GM13977 (cell line): Measurements from ENCODE around the gene NECAB3.
"Not testable (repeated sequence)": the region's sequence is repeated elsewhere in the genome, so short reads cannot be mapped to it uniquely, and the experiment has no call there.

Experiments used
- DNase-seq: peaks from one replicate; pipeline ENCODE4 v3.0.0; 2012; ENCODE audit warnings: low spot score
- CTCF ChIP-seq: IDR thresholded peaks from 2 replicates; pipeline ENCODE4 v1.5.1; 2012; ENCODE audit warnings: mild to moderate bottlenecking, control low read depth; ENCODE audit not compliant: insufficient read depth; ENCODE audit errors: extremely low read depth, missing control alignments
- in situ Hi-C: fragments of 300-500 bp; cut with MboI; formaldehyde crosslinking; loops from one replicate; pipeline ENCODE4 v1.12.0; 2022; ENCODE audit warnings: low sequenced_read_pairs, low pct_unique_long_range_greater_than_20kb, mixed read lengths, inconsistent platforms; ENCODE audit not compliant: unreplicated experiment

NECAB3 gene

GRCh38 chr20:33704197-33704924, 30.1 kb upstream of the NECAB3 start:
- TF ChIP-seq CTCF = no peak
- in situ Hi-C loops = no loop called here
- no peak for DNase-seq

GRCh38 chr20:33703498-33704137, 29.4 kb upstream of the NECAB3 start:
- in situ Hi-C loops = no loop called here
- TF ChIP-seq CTCF = no peak
- no peak for DNase-seq

GRCh38 chr20:33702861-33703260, 28.6 kb upstream of the NECAB3 start:
- TF ChIP-seq CTCF = no peak
- in situ Hi-C loops = no loop called here
- no peak for DNase-seq

GRCh38 chr20:33701629-33702450, 27.6 kb upstream of the NECAB3 start:
- no peak for DNase-seq
- in situ Hi-C loops = no loop called here

GRCh38 chr20:33700696-33701441, 26.6 kb upstream of the NECAB3 start:
- DNase-seq, in situ Hi-C loops: not testable (repeated sequence)

More at GRCh38 chr20:33701629-33702450, 27.6 kb upstream of the NECAB3 start:
- no peak for TF ChIP-seq CTCF

- DNase-seq, in situ Hi-C loops: not testable (repeated sequence)
These were observed 24.7 kb upstream of the NECAB3 start for GRCh38 chr20:33698966-33699365.

- in situ Hi-C loops = no loop called here
- no peak for TF ChIP-seq CTCF
- no peak for DNase-seq
These were observed 22.9 kb upstream of the NECAB3 start for GRCh38 chr20:33697129-33697528.
